ENCODE measurements around the gene CDH12.

DNA sequence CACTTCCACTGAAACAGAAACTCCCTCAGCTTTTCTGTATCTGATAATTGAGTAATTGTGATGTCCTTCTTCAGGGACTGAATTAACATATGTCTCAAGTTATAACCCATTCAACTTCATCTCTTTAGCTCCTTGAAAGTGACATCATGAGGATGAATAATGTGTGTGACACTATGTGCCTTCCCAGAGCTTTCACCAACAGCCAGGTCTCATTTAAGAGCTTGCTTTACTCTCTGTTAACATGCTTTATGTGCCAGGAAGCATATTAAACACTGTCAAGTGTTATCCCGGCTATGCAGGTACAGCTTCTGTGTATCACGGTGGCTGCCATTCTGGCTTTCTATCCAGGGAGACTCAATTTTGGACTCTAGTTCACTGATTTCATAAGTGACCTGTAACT is 799.9 kb downstream of the CDH12 start:
- TF ChIP-seq, protein P1, sequence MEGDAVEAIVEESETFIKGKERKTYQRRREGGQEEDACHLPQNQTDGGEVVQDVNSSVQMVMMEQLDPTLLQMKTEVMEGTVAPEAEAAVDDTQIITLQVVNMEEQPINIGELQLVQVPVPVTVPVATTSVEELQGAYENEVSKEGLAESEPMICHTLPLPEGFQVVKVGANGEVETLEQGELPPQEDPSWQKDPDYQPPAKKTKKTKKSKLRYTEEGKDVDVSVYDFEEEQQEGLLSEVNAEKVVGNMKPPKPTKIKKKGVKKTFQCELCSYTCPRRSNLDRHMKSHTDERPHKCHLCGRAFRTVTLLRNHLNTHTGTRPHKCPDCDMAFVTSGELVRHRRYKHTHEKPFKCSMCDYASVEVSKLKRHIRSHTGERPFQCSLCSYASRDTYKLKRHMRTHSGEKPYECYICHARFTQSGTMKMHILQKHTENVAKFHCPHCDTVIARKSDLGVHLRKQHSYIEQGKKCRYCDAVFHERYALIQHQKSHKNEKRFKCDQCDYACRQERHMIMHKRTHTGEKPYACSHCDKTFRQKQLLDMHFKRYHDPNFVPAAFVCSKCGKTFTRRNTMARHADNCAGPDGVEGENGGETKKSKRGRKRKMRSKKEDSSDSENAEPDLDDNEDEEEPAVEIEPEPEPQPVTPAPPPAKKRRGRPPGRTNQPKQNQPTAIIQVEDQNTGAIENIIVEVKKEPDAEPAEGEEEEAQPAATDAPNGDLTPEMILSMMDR (IDR thresholded peaks at IDR 0.05) = no peak
- TF ChIP-seq POLR2A (IDR thresholded peaks at IDR 0.05; ENCODE audit: low read depth) (no peak), EP300 (IDR thresholded peaks at IDR 0.05) (no peak), POLR2AphosphoS5 (IDR thresholded peaks at IDR 0.05) (no peak)
